OCI-LY7 (cell line): ENCODE results near the gene CTNNA1. TPM values are rescaled to one million over a fixed set of nuclear protein-coding genes. Genes with fewer than 3 reads are reported as not detected.
"Not testable (repeated sequence)": the region's sequence is repeated elsewhere in the genome, so short reads cannot be mapped to it uniquely, and the experiment has no call there.

Experiments used
- BruUV-seq: library from RNA; stranded (reverse); fragments of 400-500 nt; replicated peaks from 2 replicates; lab custom pipeline; 2021; lab: Mats Ljungman, UMichigan
- CTCF ChIA-PET: fragments of 300-600 bp; sonication (Branson Sonifier 250); formaldehyde crosslinking; loops from one replicate; lab custom pipeline; 2022; ENCODE audit warnings: antibody characterized with exemption; ENCODE audit not compliant: unreplicated experiment; lab: Charles Lee
- POLR2A ChIA-PET: fragments of 300-600 bp; sonication (Branson Sonifier 250); formaldehyde crosslinking; loops from one replicate; lab custom pipeline; 2022; ENCODE audit warnings: antibody characterized with exemption; lab: Charles Lee
- DNase-seq: peaks from one replicate; pipeline ENCODE4 v3.0.0-alpha.2; 2015; ENCODE audit warnings: low spot score
- H2AFZ ChIP-seq: fragments of 200-600 bp; sonication (generic), shearing (Covaris generic); 2 replicates; pipeline ENCODE4 v1.6.1; 2014; ENCODE audit warnings: mild to moderate bottlenecking, antibody characterized with exemption, low read length, moderate library complexity
- H3K27ac ChIP-seq: fragments of 200-600 bp; sonication (generic); 2 replicates; pipeline ENCODE4 v1.5.1; 2014; ENCODE audit warnings: mixed run types, low read depth, mild to moderate bottlenecking, moderate library complexity, low read length, inconsistent platforms; ENCODE audit not compliant: poor library complexity, severe bottlenecking
- H3K36me3 ChIP-seq: fragments of 200-600 bp; sonication (generic); 2 replicates; pipeline ENCODE4 v1.6.1; 2014; ENCODE audit warnings: mild to moderate bottlenecking, antibody characterized with exemption, low read length, moderate library complexity, mixed read lengths; ENCODE audit not compliant: insufficient read depth
- H3K4me1 ChIP-seq: fragments of 200-600 bp; sonication (generic); 2 replicates; pipeline ENCODE4 v1.5.1; 2014; ENCODE audit warnings: mild to moderate bottlenecking, low read length; ENCODE audit not compliant: insufficient read depth, poor library complexity, severe bottlenecking
- H3K4me2 ChIP-seq: fragments of 200-600 bp; sonication (generic); 2 replicates; pipeline ENCODE4 v1.6.1; 2014; ENCODE audit warnings: mild to moderate bottlenecking, low read length
- H3K4me3 ChIP-seq: fragments of 200-600 bp; sonication (generic); 2 replicates; pipeline ENCODE4 v1.5.1; 2014; ENCODE audit warnings: mild to moderate bottlenecking, low read depth, low read length; ENCODE audit not compliant: poor library complexity, severe bottlenecking
- H3K79me2 ChIP-seq: fragments of 200-600 bp; sonication (generic); 2 replicates; pipeline ENCODE4 v1.6.1; 2016; ENCODE audit warnings: low read depth, mild to moderate bottlenecking, low read length, moderate library complexity, mixed read lengths; ENCODE audit not compliant: insufficient read depth
- H3K9me2 ChIP-seq: fragments of 200-600 bp; sonication (generic); 2 replicates; pipeline ENCODE4 v1.6.1; 2016; ENCODE audit warnings: mild to moderate bottlenecking, low read length, mixed read lengths; ENCODE audit not compliant: insufficient read depth
- H3K9me3 ChIP-seq: fragments of 200-600 bp; sonication (generic); 2 replicates; pipeline ENCODE4 v1.6.1; 2014; ENCODE audit warnings: mild to moderate bottlenecking, mixed run types, low read length, mixed read lengths
- H4K20me1 ChIP-seq: fragments of 200-600 bp; sonication (generic); 2 replicates; pipeline ENCODE4 v1.6.1; 2014; ENCODE audit warnings: mild to moderate bottlenecking, antibody characterized with exemption, low read length, moderate library complexity, mixed read lengths; ENCODE audit not compliant: insufficient read depth
- CTCF ChIP-seq: fragments of 200-600 bp; sonication (generic); conservative IDR thresholded peaks from 2 replicates; pipeline ENCODE4 v1.5.1; 2014; ENCODE audit warnings: mild to moderate bottlenecking, antibody characterized with exemption, low read length, moderate library complexity, mixed read lengths
- EZH2phosphoT487 ChIP-seq: fragments of 200-600 bp; sonication (generic); IDR thresholded peaks from 2 replicates; pipeline ENCODE4 v1.6.1; 2018; ENCODE audit warnings: low read depth, borderline replicate concordance, mild to moderate bottlenecking, mixed run types, antibody characterized with exemption, low read length, moderate library complexity, mixed read lengths
- intact Hi-C: fragments of 100-400 bp; cut with micrococcal nuclease; formaldehyde crosslinking; loops from one replicate; pipeline ENCODE4 v1.10.0; 2022; ENCODE audit not compliant: unreplicated experiment
- total RNA-seq, 2 experiments: library from RNA; depleted of rRNA in 1 of 2; stranded (reverse); fragments of >200 nt in 1 of 2; shearing (Covaris generic) in 1 of 2; gene quantifications; 2 replicates each; pipeline ENCODE4 v1.2.3, GENCODE V29; 2014 to 2022

CTNNA1 gene
- total RNA-seq, 2 experiments from 2014 or later: 40.4 to 42.7 TPM

- CTCF ChIA-PET: no interaction called here
Measured at GRCh38 chr5:138725153-138725817, 27.9 kb upstream of the CTNNA1 start.

GRCh38 chr5:138725818-138726416, 27.3 kb upstream of the CTNNA1 start:
- intact Hi-C loops: no loop called here
- TF ChIP-seq EZH2phosphoT487: no peak
- no peak for TF ChIP-seq CTCF
- DNase-seq: no peak
- no peak overlapping the region for H3K4me3 ChIP-seq
- H4K20me1 ChIP-seq: no peaks in the 10 kb centered on the region
- POLR2A ChIA-PET: no interaction called here
- H3K27ac ChIP-seq: no peak overlapping the region
- no TSS peak for BruUV-seq
- no peaks in the 10 kb centered on the region for H3K9me2 ChIP-seq
- no peak overlapping the region for H3K4me2 ChIP-seq
- H2AFZ ChIP-seq: no peak overlapping the region
- H3K36me3 ChIP-seq: no peaks in the 10 kb centered on the region
- H3K79me2 ChIP-seq: no peaks in the 10 kb centered on the region
- CTCF ChIA-PET: no interaction called here
- no peaks in the 10 kb centered on the region for H3K9me3 ChIP-seq
- no peaks in the 10 kb centered on the region for H3K4me1 ChIP-seq

More at GRCh38 chr5:138725153-138725817, 27.9 kb upstream of the CTNNA1 start:
- DNase-seq: peak; percentile 5
- POLR2A ChIA-PET: no interaction called here
- Histone ChIP-seq H3K27ac (no peak overlapping the region), H3K4me1 (no peaks in the 10 kb centered on the region), H3K4me2 (no peak overlapping the region), H3K9me3 (no peaks in the 10 kb centered on the region), H3K9me2 (no peaks in the 10 kb centered on the region), H3K36me3 (no peaks in the 10 kb centered on the region), H3K4me3 (no peak overlapping the region), H4K20me1 (no peaks in the 10 kb centered on the region), H3K79me2 (no peaks in the 10 kb centered on the region), H2AFZ (no peak overlapping the region)
- TF ChIP-seq EZH2phosphoT487: no peak
- peak; percentile 36 for TF ChIP-seq CTCF
- intact Hi-C loops: no loop called here
- BruUV-seq: no TSS peak

GRCh38 chr5:138726848-138727247, 26.4 kb upstream of the CTNNA1 start:
- Histone ChIP-seq H3K4me2 (no peak overlapping the region), H3K9me3 (no peaks in the 10 kb centered on the region), H3K4me1 (no peaks in the 10 kb centered on the region), H3K36me3 (no peaks in the 10 kb centered on the region), H3K79me2 (no peaks in the 10 kb centered on the region), H3K27ac (no peak overlapping the region), H3K4me3 (no peak overlapping the region), H3K9me2 (no peaks in the 10 kb centered on the region), H4K20me1 (no peaks in the 10 kb centered on the region), H2AFZ (no peak overlapping the region)
- ChIA-PET POLR2A (interaction anchor here (0.6 kb wide), 1 partner anchor 15 kb away, joined by 4 read pairs; no protein-coding TSS in a partner anchor), CTCF (no interaction called here)
- intact Hi-C loops: no loop called here
- no peak for DNase-seq
- BruUV-seq: no TSS peak
- TF ChIP-seq EZH2phosphoT487 (no peak), CTCF (no peak)

GRCh38 chr5:138730496-138730895, 22.7 kb upstream of the CTNNA1 start:
- POLR2A ChIA-PET, H3K36me3 ChIP-seq, H3K9me3 ChIP-seq, BruUV-seq, H3K4me2 ChIP-seq, DNase-seq, intact Hi-C loops, H4K20me1 ChIP-seq, H3K9me2 ChIP-seq, H2AFZ ChIP-seq, H3K79me2 ChIP-seq, H3K27ac ChIP-seq, CTCF ChIA-PET, H3K4me1 ChIP-seq, H3K4me3 ChIP-seq: not testable (repeated sequence)
